Measurements from ENCODE around the gene GABPB1.

DNA sequence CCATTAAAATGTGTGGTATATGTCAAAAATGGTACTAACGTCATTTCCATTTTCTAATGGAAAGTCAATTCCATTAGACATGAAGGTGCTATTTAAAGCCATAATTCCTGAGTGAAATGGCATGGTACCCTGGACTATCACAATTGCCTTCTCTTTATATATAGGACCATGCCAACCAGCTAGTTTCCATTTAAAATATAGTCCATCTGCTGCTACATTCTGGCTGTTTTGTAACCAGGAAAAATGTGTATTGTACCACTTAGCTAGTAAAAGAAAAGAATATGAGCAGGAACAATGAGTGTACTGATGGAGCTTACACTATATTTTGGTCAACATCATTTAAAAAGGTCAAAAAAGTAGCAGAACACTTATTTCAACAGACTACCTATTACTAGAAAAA is 59.0 kb downstream of the GABPB1 start:
- TF ChIP-seq POLR2A (IDR thresholded peaks at IDR 0.05) (no peak), CTCF (IDR thresholded peaks at IDR 0.05) (no peak)

Data from stomach (tissue), 4 donors.